Activated CD8-positive, alpha-beta T cell treated with anti-CD3 and anti-CD28 coated beads for 36 hours (primary cell): ENCODE data around the gene USP36. TPM values are rescaled to one million over a fixed set of nuclear protein-coding genes. Genes with fewer than 3 reads are reported as not detected.

Experiments used
- ATAC-seq: fragments of 200-7000 bp; cut with Tn5 transposase; one replicate; pipeline ENCODE4 v1.10.0; 2021; ENCODE audit warnings: mild to moderate bottlenecking, moderate library complexity
- CTCF ChIA-PET: fragments of 350-600 bp; sonication (Branson Sonifier 250); formaldehyde crosslinking; loops from one replicate; lab custom pipeline; 2021; ENCODE audit warnings: antibody characterized with exemption; lab: Charles Lee
- POLR2A ChIA-PET: fragments of 350-600 bp; sonication (Branson Sonifier 250); formaldehyde crosslinking; loops from one replicate; lab custom pipeline; 2021; ENCODE audit warnings: antibody characterized with exemption; lab: Charles Lee
- DNase-seq: peaks from one replicate; pipeline ENCODE4 v3.0.0-alpha.2; 2020
- H3K27ac Mint-ChIP-seq: one replicate; pipeline ENCODE4 v1.8.0; 2021; ENCODE audit warnings: mild to moderate bottlenecking, mixed read lengths
- H3K27me3 Mint-ChIP-seq: one replicate; pipeline ENCODE4 v1.8.0; 2021; ENCODE audit warnings: mixed read lengths
- H3K36me3 Mint-ChIP-seq: one replicate; pipeline ENCODE4 v1.8.0; 2021; ENCODE audit warnings: low read depth, mixed read lengths
- H3K4me1 Mint-ChIP-seq: one replicate; pipeline ENCODE4 v1.8.0; 2021; ENCODE audit warnings: low read depth, mixed read lengths
- H3K4me3 Mint-ChIP-seq: one replicate; pipeline ENCODE4 v1.8.0; 2021; ENCODE audit warnings: mild to moderate bottlenecking, moderate library complexity, mixed read lengths
- H3K9me3 Mint-ChIP-seq: one replicate; pipeline ENCODE4 v1.8.0; 2021; ENCODE audit warnings: mixed read lengths
- CTCF ChIP-seq: fragments of 200-600 bp; IDR thresholded peaks from one replicate; pipeline ENCODE4 v1.8.0; 2022; ENCODE audit warnings: antibody characterized with exemption, mild to moderate bottlenecking
- intact Hi-C: fragments of 100-400 bp; cut with micrococcal nuclease; formaldehyde crosslinking; loops from one replicate; pipeline ENCODE4 v1.10.0; 2022
- total RNA-seq, 2 experiments: library from RNA; stranded (reverse); gene quantifications; one replicate each; pipeline ENCODE4 v1.2.3, GENCODE V29; 2021

The USP36 gene
- total RNA-seq, 2 experiments from 2014 or later = 86.3 to 93.2 TPM

GRCh38 chr17:78855561-78856165 lies 15.0 kb upstream of the USP36 start:
- DNase-seq (no peak), ATAC-seq (no peak)
- ChIA-PET CTCF (interaction anchor here (5.0 kb wide), 1 partner anchor 11 kb away, joined by 30 read pairs; no protein-coding TSS in a partner anchor), POLR2A (no interaction called here)
- no peaks in the 10 kb centered on the region for H3K9me3 Mint-ChIP-seq
- no peak for TF ChIP-seq CTCF
- no peaks in the 10 kb centered on the region for H3K4me1 Mint-ChIP-seq
- no peaks in the 10 kb centered on the region for H3K36me3 Mint-ChIP-seq
- H3K27me3 Mint-ChIP-seq = no peaks in the 10 kb centered on the region
- H3K27ac Mint-ChIP-seq = no peak overlapping the region
- intact Hi-C loops = no loop called here
- H3K4me3 Mint-ChIP-seq = no peak overlapping the region

- no peaks in the 10 kb centered on the region for H3K4me1 Mint-ChIP-seq
- no peaks in the 10 kb centered on the region for H3K36me3 Mint-ChIP-seq
- no peak for DNase-seq
- no peak for ATAC-seq
- no peak overlapping the region for H3K27ac Mint-ChIP-seq
- no peak for TF ChIP-seq CTCF
- no peak overlapping the region for H3K4me3 Mint-ChIP-seq
- H3K27me3 Mint-ChIP-seq = no peaks in the 10 kb centered on the region
- H3K9me3 Mint-ChIP-seq = no peaks in the 10 kb centered on the region
- CTCF ChIA-PET = interaction anchor here (1.1 to 5.0 kb wide), 2 partner anchors 11 to 12 kb away, joined by 3 to 30 read pairs; no protein-coding TSS in a partner anchor
- POLR2A ChIA-PET = interaction anchor here (1.2 to 1.3 kb wide), 2 partner anchors 9 to 108 kb away, joined by 3 read pairs; no protein-coding TSS in a partner anchor
- intact Hi-C loops = no loop called here
Observed at GRCh38 chr17:78854508-78854907, 13.9 kb upstream of the USP36 start.

- ChIA-PET CTCF (interaction anchor here (1.1 to 5.0 kb wide), 2 partner anchors 11 to 12 kb away, joined by 3 to 30 read pairs; no protein-coding TSS in a partner anchor), POLR2A (interaction anchor here (1.2 to 1.3 kb wide), 2 partner anchors 9 to 109 kb away, joined by 3 read pairs; no protein-coding TSS in a partner anchor)
- H3K27me3 Mint-ChIP-seq = no peaks in the 10 kb centered on the region
- no peak overlapping the region for H3K4me3 Mint-ChIP-seq
- no peaks in the 10 kb centered on the region for H3K9me3 Mint-ChIP-seq
- no peak for TF ChIP-seq CTCF
- ATAC-seq (no peak), DNase-seq (no peak)
- intact Hi-C loops = no loop called here
- no peak overlapping the region for H3K27ac Mint-ChIP-seq
- no peaks in the 10 kb centered on the region for H3K36me3 Mint-ChIP-seq
- H3K4me1 Mint-ChIP-seq = no peaks in the 10 kb centered on the region
Observed at GRCh38 chr17:78853926-78854394, 13.3 kb upstream of the USP36 start.

GRCh38 chr17:78852709-78853121 lies 12.1 kb upstream of the USP36 start:
- no peaks in the 10 kb centered on the region for H3K4me1 Mint-ChIP-seq
- H3K9me3 Mint-ChIP-seq = no peaks in the 10 kb centered on the region
- ChIA-PET POLR2A (no interaction called here), CTCF (interaction anchor here (1.0 to 5.0 kb wide), 3 partner anchors 10 to 128 kb away, joined by 3 to 30 read pairs (median 3); no protein-coding TSS in a partner anchor)
- DNase-seq = no peak
- no peaks in the 10 kb centered on the region for H3K27me3 Mint-ChIP-seq
- no peak for ATAC-seq
- H3K4me3 Mint-ChIP-seq = no peak overlapping the region
- H3K36me3 Mint-ChIP-seq = no peaks in the 10 kb centered on the region
- intact Hi-C loops = no loop called here
- no peak overlapping the region for H3K27ac Mint-ChIP-seq
- TF ChIP-seq CTCF = no peak

- no peak for TF ChIP-seq CTCF
- no peak for DNase-seq
- no peak for ATAC-seq
- Mint-ChIP-seq H3K4me1 (peaks cover 6% of the 10 kb centered on the region), H3K36me3 (no peaks in the 10 kb centered on the region), H3K27ac (no peak overlapping the region), H3K27me3 (no peaks in the 10 kb centered on the region), H3K9me3 (no peaks in the 10 kb centered on the region), H3K4me3 (no peak overlapping the region)
- CTCF ChIA-PET = interaction anchor here (2.2 kb wide), 1 partner anchor 122 kb away, joined by 9 read pairs; no protein-coding TSS in a partner anchor
- POLR2A ChIA-PET = interaction anchor here (1.1 kb wide), 1 partner anchor 123 kb away, joined by 3 read pairs; no protein-coding TSS in a partner anchor
- intact Hi-C loops = no loop called here
Observed at GRCh38 chr17:78849026-78849425, 8.4 kb upstream of the USP36 start.
